Left lung (tissue), 10 donors: ENCODE data around the gene SFXN5. TPM values are rescaled to one million over a fixed set of nuclear protein-coding genes. Genes with fewer than 3 reads are reported as not detected.
A peak's percentile ranks its signal among the peaks of the same experiment; 100 is the strongest.

Experiments
- ATAC-seq: fragments of 200-7000 bp; cut with Tn5 transposase; one replicate; pipeline ENCODE4 v1.9.1; 2020; ENCODE audit warnings: moderate library complexity
- DNase-seq, 4 donors: peaks; one replicate each; pipeline ENCODE4 v3.0.0-alpha.2; 2013 to 2020
- H3K27ac ChIP-seq, 2 donors: fragments of 200-600 bp; sonication (generic) in 1 of 2; one replicate each; pipeline versions ENCODE4 v1.5.0 to v1.8.0; 2020 to 2021
- H3K27me3 ChIP-seq, 2 donors: fragments of 200-600 bp; sonication (generic) in 1 of 2; one replicate each; pipeline versions ENCODE4 v1.5.0 to v1.8.0; 2020 to 2021
- H3K36me3 ChIP-seq, 2 donors: fragments of 200-600 bp; sonication (generic) in 1 of 2; one replicate each; pipeline versions ENCODE4 v1.5.0 to v1.8.0; 2020 to 2021
- H3K4me1 ChIP-seq, 2 donors: fragments of 200-600 bp; one replicate each; pipeline ENCODE4 v1.8.0; 2021
- H3K4me3 ChIP-seq, 2 donors: fragments of 200-600 bp; sonication (generic) in 1 of 2; one replicate each; pipeline versions ENCODE4 v1.5.0 to v1.8.0; 2020 to 2021; ENCODE audit warnings: mild to moderate bottlenecking in 1 of 2
- H3K9me3 ChIP-seq, 2 donors: fragments of 200-600 bp; sonication (generic) in 1 of 2; one replicate each; pipeline versions ENCODE4 v1.5.0 to v1.8.0; 2020 to 2021
- intact Hi-C, 2 donors: fragments of 100-400 bp; cut with DNase I; formaldehyde crosslinking; loops; one replicate each; pipeline versions ENCODE4 v1.11.2 to v1.14.2; 2022
- polyA plus RNA-seq, 6 donors: library from polyadenylated mRNA; unstranded; fragments of 120-200 nt; gene quantifications; one replicate each; pipeline ENCODE4 v1.2.1, GENCODE V29; 2013; ENCODE audit not compliant: insufficient read length in 6 of 6
- total RNA-seq, 2 donors: library from RNA; stranded (reverse); fragmentation: NEBNext Ultra II Directional; extraction: Animal tissue kit (Norgen Biotek cat#: 25700); gene quantifications; one replicate each; pipeline ENCODE4 v1.2.1, GENCODE V29; 2021
- TF ChIP-seq, protein P1 (sequence below), 2 donors: fragments of 200-600 bp; sonication (generic) in 1 of 2; IDR thresholded peaks; one replicate each; pipeline versions ENCODE4 v1.5.0 to v1.8.0; 2021; ENCODE audit warnings: antibody characterized with exemption in 2 of 2
- donor health status: DM: no; HTN: yes; CAD: no.
- donor health status: DM: no; HTN: no; CAD: no.

The SFXN5 gene
- total and polyA plus RNA-seq, 8 donors: 14.5 to 21.1 (median 15.8) TPM

- Histone ChIP-seq H3K27me3 (peaks cover 0 to 59% of the 10 kb centered on the region in 2 donors), H3K36me3 (peaks cover 0 to 14% of the 10 kb centered on the region in 2 donors), H3K27ac (no peak overlapping the region), H3K9me3 (no peaks in the 10 kb centered on the region), H3K4me1 (peaks cover 4 to 17% of the 10 kb centered on the region in 2 donors), H3K4me3 (no peak overlapping the region)
- TF ChIP-seq, protein P1, sequence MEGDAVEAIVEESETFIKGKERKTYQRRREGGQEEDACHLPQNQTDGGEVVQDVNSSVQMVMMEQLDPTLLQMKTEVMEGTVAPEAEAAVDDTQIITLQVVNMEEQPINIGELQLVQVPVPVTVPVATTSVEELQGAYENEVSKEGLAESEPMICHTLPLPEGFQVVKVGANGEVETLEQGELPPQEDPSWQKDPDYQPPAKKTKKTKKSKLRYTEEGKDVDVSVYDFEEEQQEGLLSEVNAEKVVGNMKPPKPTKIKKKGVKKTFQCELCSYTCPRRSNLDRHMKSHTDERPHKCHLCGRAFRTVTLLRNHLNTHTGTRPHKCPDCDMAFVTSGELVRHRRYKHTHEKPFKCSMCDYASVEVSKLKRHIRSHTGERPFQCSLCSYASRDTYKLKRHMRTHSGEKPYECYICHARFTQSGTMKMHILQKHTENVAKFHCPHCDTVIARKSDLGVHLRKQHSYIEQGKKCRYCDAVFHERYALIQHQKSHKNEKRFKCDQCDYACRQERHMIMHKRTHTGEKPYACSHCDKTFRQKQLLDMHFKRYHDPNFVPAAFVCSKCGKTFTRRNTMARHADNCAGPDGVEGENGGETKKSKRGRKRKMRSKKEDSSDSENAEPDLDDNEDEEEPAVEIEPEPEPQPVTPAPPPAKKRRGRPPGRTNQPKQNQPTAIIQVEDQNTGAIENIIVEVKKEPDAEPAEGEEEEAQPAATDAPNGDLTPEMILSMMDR (IDR thresholded peaks at IDR 0.05): no peak
- DNase-seq: no peak
- no peak for ATAC-seq
- intact Hi-C loops: no loop called here
Observed at GRCh38 chr2:72895154-72895553, 176.4 kb downstream of the SFXN5 start.

DNA sequence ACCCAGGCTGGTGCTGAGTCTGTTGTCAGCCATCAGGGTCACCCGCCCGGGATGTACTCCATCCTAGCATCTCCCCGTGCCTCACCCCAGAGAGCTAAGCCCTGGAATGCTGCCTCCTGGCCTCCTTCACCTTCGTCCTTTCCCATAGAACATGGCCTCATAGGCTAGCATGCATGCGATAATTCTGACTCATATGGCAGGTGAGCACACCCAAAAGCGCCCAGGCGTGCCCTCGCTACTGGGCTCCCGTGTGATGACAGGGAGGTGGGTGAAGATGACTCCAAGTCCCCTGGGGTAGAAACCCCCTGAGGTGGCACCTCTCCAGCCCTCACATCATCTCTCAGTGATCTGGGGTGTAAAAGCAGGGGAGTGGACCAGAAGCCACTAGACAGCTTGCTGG lies 177.0 kb downstream of the SFXN5 start:
- peaks cover 4 to 17% of the 10 kb centered on the region in 2 donors for H3K4me1 ChIP-seq
- no peak overlapping the region for H3K27ac ChIP-seq
- ATAC-seq (no peak), DNase-seq (no peak)
- no peak overlapping the region for H3K4me3 ChIP-seq
- TF ChIP-seq, protein P1 (IDR thresholded peaks at IDR 0.05): no peak
- peaks cover 0 to 14% of the 10 kb centered on the region in 2 donors for H3K36me3 ChIP-seq
- H3K27me3 ChIP-seq: peaks cover 0 to 53% of the 10 kb centered on the region in 2 donors
- H3K9me3 ChIP-seq: no peaks in the 10 kb centered on the region
- intact Hi-C loops: loop anchor here in 1 of 2 donors (5.0 kb wide), 1 partner anchor 268 kb away; no protein-coding TSS in a partner anchor

- peaks cover 0 to 14% of the 10 kb centered on the region in 2 donors for H3K36me3 ChIP-seq
- ATAC-seq (peak; percentile 61), DNase-seq (peak in 1 of 4 donors; percentile 49)
- H3K4me1 ChIP-seq: peaks cover 4 to 22% of the 10 kb centered on the region in 2 donors
- no peak overlapping the region for H3K4me3 ChIP-seq
- no peak overlapping the region for H3K27ac ChIP-seq
- no peaks in the 10 kb centered on the region for H3K9me3 ChIP-seq
- intact Hi-C loops: loop anchor here in 1 of 2 donors (5.0 kb wide), 1 partner anchor 269 kb away; no protein-coding TSS in a partner anchor
- peaks cover 0 to 49% of the 10 kb centered on the region in 2 donors for H3K27me3 ChIP-seq
- TF ChIP-seq, protein P1 (IDR thresholded peaks at IDR 0.05): peak; percentile 39 to 46
Observed at GRCh38 chr2:72893594-72894319, 177.8 kb downstream of the SFXN5 start.

DNA sequence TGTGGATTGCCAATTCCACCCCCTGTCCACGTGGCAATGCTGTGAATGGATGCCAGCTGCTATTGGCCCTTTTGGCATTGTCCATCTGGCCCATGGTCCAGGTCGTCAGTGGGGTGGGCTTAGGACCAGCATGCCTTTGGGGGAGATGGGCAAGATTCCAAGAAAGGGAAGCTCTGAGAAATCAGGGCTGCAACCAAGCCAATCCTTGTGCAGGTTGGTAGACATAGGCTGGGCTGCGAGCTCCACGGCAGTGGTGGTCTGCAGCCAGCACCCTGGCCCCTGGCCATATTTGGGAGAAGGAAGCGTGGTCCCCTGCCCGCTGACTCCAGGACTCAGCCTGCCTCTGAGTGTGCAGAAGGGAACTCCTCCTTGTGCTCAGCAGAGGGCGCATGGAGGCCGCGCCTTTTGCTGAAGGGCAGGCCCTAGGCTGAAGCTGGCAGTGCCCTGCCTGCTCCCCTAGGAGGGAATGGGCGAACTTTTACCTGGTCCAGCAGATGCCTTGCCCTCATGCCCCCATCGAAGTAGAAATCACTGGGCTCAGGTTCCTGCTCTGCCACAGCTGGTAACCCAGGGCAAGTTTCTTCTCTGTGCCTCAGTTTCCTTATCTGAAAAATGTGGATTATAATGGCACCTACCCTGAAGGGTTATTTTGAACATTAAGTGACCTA lies 178.9 kb downstream of the SFXN5 start:
- no peak overlapping the region for H3K27ac ChIP-seq
- peaks cover 0 to 48% of the 10 kb centered on the region in 2 donors for H3K27me3 ChIP-seq
- intact Hi-C loops: loop anchor here in 1 of 2 donors (5.0 kb wide), 1 partner anchor 270 kb away; no protein-coding TSS in a partner anchor
- H3K4me3 ChIP-seq: no peak overlapping the region
- no peaks in the 10 kb centered on the region for H3K9me3 ChIP-seq
- peaks cover 12 to 32% of the 10 kb centered on the region in 2 donors for H3K4me1 ChIP-seq
- peaks cover 0 to 14% of the 10 kb centered on the region in 2 donors for H3K36me3 ChIP-seq
- peak; percentile 81 for ATAC-seq
- TF ChIP-seq, protein P1 (IDR thresholded peaks at IDR 0.05): peak; percentile 68 to 72
- peak; percentile 49 to 90 (median 76) for DNase-seq

Other genes with a start within 250 kb of the SFXN5 start
- 10 to 100 TPM; 24.7 to 27.1 TPM for gene EXOC6B, start 245.7 kb downstream of the SFXN5 start, total RNA-seq
- 10 to 100 TPM; 22.1 to 30.8 (median 26.0) TPM for gene EXOC6B, start 245.7 kb downstream of the SFXN5 start, polyA plus RNA-seq
- gene SPR, start 184.3 kb downstream of the SFXN5 start, total RNA-seq: 10 to 100 TPM; 38.1 to 41.9 TPM
- gene SPR, start 184.3 kb downstream of the SFXN5 start, polyA plus RNA-seq: 1 to 10 TPM; 5.2 to 7.1 (median 5.5) TPM
- gene EMX1, start 154.2 kb downstream of the SFXN5 start, total RNA-seq: not detected
- gene EMX1, start 154.2 kb downstream of the SFXN5 start, polyA plus RNA-seq: under 1 TPM in 5 of 6 donors, not detected in 1; 0.08 to 0.38 (median 0.18) TPM
- gene RAB11FIP5, start 41.2 kb upstream of the SFXN5 start, total RNA-seq: 10 to 100 TPM; 21.1 to 29.8 TPM
- gene RAB11FIP5, start 41.2 kb upstream of the SFXN5 start, polyA plus RNA-seq: 10 to 100 TPM in 5 of 6 donors, 1 to 10 TPM in 1; 8.5 to 14.8 (median 13.5) TPM
- gene NOTO, start 130.9 kb upstream of the SFXN5 start, total RNA-seq: not detected
- gene NOTO, start 130.9 kb upstream of the SFXN5 start, polyA plus RNA-seq: under 1 TPM in 4 of 6 donors, not detected in 2; 0.10 to 0.17 (median 0.11) TPM
- 10 to 100 TPM; 12.1 to 18.0 TPM for gene SMYD5, start 142.5 kb upstream of the SFXN5 start, total RNA-seq
- gene SMYD5, start 142.5 kb upstream of the SFXN5 start, polyA plus RNA-seq: 10 to 100 TPM; 30.0 to 46.2 (median 38.6) TPM
- gene PRADC1, start 161.5 kb upstream of the SFXN5 start, total RNA-seq: 10 to 100 TPM; 23.1 to 23.3 TPM
- 10 to 100 TPM in 5 of 6 donors, 1 to 10 TPM in 1; 8.5 to 17.3 (median 12.6) TPM for gene PRADC1, start 161.5 kb upstream of the SFXN5 start, polyA plus RNA-seq
- gene CCT7, start 162.6 kb upstream of the SFXN5 start, total RNA-seq: 100 to 1,000 TPM; 177 to 226 TPM
- 100 to 1,000 TPM; 178 to 233 (median 214) TPM for gene CCT7, start 162.6 kb upstream of the SFXN5 start, polyA plus RNA-seq
- gene FBXO41, start 212.8 kb upstream of the SFXN5 start, total RNA-seq: 1 to 10 TPM; 2.4 to 3.5 TPM
- 1 to 10 TPM; 1.4 to 2.2 (median 1.9) TPM for gene FBXO41, start 212.8 kb upstream of the SFXN5 start, polyA plus RNA-seq
- gene EGR4, start 221.8 kb upstream of the SFXN5 start, total RNA-seq: not detected
- gene EGR4, start 221.8 kb upstream of the SFXN5 start, polyA plus RNA-seq: under 1 TPM in 1 of 6 donors, not detected in 5; 0.08 TPM